H54 (cell line): ENCODE data around the gene LHPP.

Experiments used
- DNase-seq: peaks from one replicate; pipeline ENCODE4 v3.0.0; 2011; ENCODE audit warnings: low spot score, mixed read lengths; ENCODE audit not compliant: insufficient read length
- FAIRE-seq: peaks from 3 replicates; lab custom pipeline; 2011; peaks lifted over from hg19 to GRCh38; lab: Jason Lieb, UNC
- POLR2A ChIP-seq: IDR thresholded peaks from 2 replicates; pipeline ENCODE4 v1.6.1; 2011; ENCODE audit warnings: low read depth, mild to moderate bottlenecking, low read length

LHPP gene

DNA sequence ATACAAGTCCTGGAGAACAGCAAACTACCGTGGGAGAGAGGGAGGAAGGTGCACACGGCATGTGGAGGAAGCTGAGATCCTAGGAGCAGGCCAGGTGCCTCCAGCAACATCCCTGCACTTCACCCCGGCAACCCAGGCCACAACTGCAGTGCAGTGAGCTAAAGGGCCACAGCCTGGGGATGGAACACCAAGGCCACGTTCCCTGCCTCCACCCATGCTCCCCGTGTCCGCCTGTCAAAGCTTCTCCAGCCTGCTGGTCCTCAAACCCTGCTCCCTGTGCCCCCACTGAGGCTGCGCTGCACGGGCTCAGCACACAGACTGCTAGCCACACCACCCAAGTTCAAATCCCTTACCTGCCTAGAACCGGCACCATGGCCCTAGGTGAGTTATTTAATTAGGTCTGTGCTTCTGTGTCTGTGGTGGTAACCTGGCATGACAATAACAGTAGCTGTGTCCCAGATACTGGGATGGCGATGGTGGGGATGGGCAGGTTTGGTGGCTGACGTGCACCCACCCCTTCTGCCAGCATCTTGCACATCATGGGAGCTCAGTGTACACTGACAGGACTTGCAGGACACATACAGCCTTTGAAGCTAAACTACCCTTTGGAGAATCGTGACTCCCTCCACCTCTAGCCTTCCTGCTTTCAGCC is 197.1 kb downstream of the LHPP start:
- FAIRE-seq = no peak
- DNase-seq = no peak
- no peak for TF ChIP-seq POLR2A

GRCh38 chr10:124659380-124659779 is 197.8 kb downstream of the LHPP start:
- FAIRE-seq = no peak
- no peak for DNase-seq
- TF ChIP-seq POLR2A = no peak

GRCh38 chr10:124660404-124661125 is 198.9 kb downstream of the LHPP start:
- no peak for TF ChIP-seq POLR2A
- DNase-seq = no peak

GRCh38 chr10:124661660-124662180 is 200.1 kb downstream of the LHPP start:
- no peak for TF ChIP-seq POLR2A
- no peak for DNase-seq
- no peak for FAIRE-seq

More at GRCh38 chr10:124660404-124661125, 198.9 kb downstream of the LHPP start:
- no peak for FAIRE-seq

DNA sequence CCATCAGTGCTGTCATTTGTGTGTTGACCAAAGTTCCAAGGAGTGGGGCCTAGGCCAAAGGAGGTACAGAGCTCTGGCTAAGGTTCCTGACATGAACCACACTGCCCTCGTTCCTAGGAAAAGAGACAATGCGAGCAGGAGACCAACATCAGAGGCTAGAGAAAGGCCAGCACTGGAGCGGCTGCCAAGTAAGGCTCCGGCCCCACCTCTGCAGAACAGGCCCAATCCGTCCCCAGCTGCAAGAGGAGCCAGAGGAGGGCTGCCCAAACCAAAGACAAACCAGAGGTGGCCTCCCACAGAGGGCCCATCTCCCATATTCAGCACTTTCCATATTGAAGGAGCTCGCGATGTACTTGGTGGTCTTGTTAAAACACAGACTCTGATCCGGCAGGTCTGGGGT is 201.6 kb downstream of the LHPP start:
- FAIRE-seq (no peak), DNase-seq (no peak)

More for the DNA sequence above, 201.6 kb downstream of the LHPP start:
- TF ChIP-seq POLR2A = no peak
